Uterus (tissue), 2 donors: ENCODE measurements around the gene SPAG17.

ENCODE experiments used
- CTCF ChIP-seq, 4 experiments: fragments of 200-600 bp in 2 of 4; fragments of 450-650 bp in 2 of 4; sonication (generic) in 2 of 4; IDR thresholded peaks; one replicate each; pipeline ENCODE4 v1.5.1; 2016 to 2019; ENCODE audit warnings: antibody characterized with exemption in 4 of 4, mild to moderate bottlenecking in 2 of 4, moderate library complexity in 1 of 4
- POLR2A ChIP-seq, 2 donors: fragments of 450-650 bp; IDR thresholded peaks; one replicate each; pipeline ENCODE4 v1.6.1; 2016; ENCODE audit warnings: antibody characterized with exemption in 2 of 2, mild to moderate bottlenecking in 1 of 2, moderate library complexity in 1 of 2

GRCh38 chr1:118039170-118039569, 145.9 kb downstream of the SPAG17 start:
- TF ChIP-seq CTCF (IDR thresholded peaks at IDR 0.05), result no peak
- TF ChIP-seq POLR2A (IDR thresholded peaks at IDR 0.05), result no peak
